ENCODE measurements around the gene TAS2R60. TPM values are rescaled to one million over a fixed set of nuclear protein-coding genes. Genes with fewer than 3 reads are reported as not detected.

The TAS2R60 gene
- total and polyA plus RNA-seq, 2 of the 8 experiments (the other 6 are each of a cell fraction or from before 2014, with no cell fraction given), result 0.15 to 0.32 TPM

DNA sequence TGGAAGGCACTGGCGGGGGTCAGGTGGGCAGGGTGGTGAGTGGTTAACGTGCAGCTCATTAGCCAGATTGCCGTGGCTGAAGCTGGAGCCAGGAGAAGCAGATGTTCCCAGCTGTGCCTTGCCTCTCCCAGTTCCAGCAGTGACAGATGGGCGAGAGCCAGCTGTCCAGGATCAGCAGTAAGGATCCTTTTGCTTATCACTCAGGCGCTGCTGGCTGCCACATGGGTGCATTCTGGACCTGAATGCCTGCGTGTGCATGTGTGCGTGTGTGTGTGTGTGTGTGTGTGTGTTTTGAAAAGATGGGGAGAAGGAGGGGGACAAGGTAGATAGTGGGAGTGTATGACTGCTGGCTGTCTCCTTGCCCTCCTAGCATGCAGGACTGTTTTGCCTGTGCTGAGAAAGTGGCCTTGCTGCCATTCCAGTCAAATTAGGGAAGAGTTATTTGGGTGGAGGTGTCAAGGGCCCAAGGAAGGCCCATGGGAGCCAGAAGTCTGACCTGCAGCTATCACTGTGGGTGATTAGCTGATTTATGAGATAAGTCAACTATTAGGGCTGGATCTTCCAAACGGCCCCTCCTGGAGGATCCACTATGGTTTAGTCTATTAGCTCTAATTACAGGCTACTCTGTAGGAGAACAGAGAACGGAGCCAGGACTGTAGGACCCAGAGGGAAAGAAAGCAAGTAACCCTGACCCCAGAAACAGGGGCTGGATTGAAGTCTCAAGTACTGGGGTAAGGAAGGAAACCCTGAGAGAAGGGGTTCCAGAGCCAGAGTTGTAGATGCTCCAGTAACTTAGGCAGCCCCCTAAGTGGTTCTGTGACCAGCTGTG lies 37.9 kb upstream of the TAS2R60 start (continued):
- TF ChIP-seq GTF2F1 (IDR thresholded peaks at IDR 0.05; ENCODE audit: borderline replicate concordance, low read depth, low read length), result no peak
- TF ChIP-seq SIN3A (conservative IDR thresholded peaks at IDR 0.05 in 1 of 2, IDR thresholded peaks at IDR 0.05 in 1 of 2; ENCODE audit: low read depth in 1 of 2, low read length in 2 of 2), result no peak
- TF ChIP-seq, protein P1, sequence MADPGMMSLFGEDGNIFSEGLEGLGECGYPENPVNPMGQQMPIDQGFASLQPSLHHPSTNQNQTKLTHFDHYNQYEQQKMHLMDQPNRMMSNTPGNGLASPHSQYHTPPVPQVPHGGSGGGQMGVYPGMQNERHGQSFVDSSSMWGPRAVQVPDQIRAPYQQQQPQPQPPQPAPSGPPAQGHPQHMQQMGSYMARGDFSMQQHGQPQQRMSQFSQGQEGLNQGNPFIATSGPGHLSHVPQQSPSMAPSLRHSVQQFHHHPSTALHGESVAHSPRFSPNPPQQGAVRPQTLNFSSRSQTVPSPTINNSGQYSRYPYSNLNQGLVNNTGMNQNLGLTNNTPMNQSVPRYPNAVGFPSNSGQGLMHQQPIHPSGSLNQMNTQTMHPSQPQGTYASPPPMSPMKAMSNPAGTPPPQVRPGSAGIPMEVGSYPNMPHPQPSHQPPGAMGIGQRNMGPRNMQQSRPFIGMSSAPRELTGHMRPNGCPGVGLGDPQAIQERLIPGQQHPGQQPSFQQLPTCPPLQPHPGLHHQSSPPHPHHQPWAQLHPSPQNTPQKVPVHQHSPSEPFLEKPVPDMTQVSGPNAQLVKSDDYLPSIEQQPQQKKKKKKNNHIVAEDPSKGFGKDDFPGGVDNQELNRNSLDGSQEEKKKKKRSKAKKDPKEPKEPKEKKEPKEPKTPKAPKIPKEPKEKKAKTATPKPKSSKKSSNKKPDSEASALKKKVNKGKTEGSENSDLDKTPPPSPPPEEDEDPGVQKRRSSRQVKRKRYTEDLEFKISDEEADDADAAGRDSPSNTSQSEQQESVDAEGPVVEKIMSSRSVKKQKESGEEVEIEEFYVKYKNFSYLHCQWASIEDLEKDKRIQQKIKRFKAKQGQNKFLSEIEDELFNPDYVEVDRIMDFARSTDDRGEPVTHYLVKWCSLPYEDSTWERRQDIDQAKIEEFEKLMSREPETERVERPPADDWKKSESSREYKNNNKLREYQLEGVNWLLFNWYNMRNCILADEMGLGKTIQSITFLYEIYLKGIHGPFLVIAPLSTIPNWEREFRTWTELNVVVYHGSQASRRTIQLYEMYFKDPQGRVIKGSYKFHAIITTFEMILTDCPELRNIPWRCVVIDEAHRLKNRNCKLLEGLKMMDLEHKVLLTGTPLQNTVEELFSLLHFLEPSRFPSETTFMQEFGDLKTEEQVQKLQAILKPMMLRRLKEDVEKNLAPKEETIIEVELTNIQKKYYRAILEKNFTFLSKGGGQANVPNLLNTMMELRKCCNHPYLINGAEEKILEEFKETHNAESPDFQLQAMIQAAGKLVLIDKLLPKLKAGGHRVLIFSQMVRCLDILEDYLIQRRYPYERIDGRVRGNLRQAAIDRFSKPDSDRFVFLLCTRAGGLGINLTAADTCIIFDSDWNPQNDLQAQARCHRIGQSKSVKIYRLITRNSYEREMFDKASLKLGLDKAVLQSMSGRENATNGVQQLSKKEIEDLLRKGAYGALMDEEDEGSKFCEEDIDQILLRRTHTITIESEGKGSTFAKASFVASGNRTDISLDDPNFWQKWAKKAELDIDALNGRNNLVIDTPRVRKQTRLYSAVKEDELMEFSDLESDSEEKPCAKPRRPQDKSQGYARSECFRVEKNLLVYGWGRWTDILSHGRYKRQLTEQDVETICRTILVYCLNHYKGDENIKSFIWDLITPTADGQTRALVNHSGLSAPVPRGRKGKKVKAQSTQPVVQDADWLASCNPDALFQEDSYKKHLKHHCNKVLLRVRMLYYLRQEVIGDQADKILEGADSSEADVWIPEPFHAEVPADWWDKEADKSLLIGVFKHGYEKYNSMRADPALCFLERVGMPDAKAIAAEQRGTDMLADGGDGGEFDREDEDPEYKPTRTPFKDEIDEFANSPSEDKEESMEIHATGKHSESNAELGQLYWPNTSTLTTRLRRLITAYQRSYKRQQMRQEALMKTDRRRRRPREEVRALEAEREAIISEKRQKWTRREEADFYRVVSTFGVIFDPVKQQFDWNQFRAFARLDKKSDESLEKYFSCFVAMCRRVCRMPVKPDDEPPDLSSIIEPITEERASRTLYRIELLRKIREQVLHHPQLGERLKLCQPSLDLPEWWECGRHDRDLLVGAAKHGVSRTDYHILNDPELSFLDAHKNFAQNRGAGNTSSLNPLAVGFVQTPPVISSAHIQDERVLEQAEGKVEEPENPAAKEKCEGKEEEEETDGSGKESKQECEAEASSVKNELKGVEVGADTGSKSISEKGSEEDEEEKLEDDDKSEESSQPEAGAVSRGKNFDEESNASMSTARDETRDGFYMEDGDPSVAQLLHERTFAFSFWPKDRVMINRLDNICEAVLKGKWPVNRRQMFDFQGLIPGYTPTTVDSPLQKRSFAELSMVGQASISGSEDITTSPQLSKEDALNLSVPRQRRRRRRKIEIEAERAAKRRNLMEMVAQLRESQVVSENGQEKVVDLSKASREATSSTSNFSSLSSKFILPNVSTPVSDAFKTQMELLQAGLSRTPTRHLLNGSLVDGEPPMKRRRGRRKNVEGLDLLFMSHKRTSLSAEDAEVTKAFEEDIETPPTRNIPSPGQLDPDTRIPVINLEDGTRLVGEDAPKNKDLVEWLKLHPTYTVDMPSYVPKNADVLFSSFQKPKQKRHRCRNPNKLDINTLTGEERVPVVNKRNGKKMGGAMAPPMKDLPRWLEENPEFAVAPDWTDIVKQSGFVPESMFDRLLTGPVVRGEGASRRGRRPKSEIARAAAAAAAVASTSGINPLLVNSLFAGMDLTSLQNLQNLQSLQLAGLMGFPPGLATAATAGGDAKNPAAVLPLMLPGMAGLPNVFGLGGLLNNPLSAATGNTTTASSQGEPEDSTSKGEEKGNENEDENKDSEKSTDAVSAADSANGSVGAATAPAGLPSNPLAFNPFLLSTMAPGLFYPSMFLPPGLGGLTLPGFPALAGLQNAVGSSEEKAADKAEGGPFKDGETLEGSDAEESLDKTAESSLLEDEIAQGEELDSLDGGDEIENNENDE (IDR thresholded peaks at IDR 0.05; ENCODE audit: insufficient replicate concordance, low read length), result no peak
- TF ChIP-seq BRCA1 (IDR thresholded peaks at IDR 0.05; ENCODE audit: low read depth, low read length), result no peak
